Gastroesophageal sphincter (tissue), 4 donors: ENCODE measurements around the gene SPDYE2B. TPM values are rescaled to one million over a fixed set of nuclear protein-coding genes. Genes with fewer than 3 reads are reported as not detected.
A peak's percentile ranks its signal among the peaks of the same experiment; 100 is the strongest.
"Not testable (repeated sequence)": the region's sequence is repeated elsewhere in the genome, so short reads cannot be mapped to it uniquely, and the experiment has no call there.

Experiments used
- ATAC-seq: fragments of 150-250 bp; one replicate; pipeline ENCODE4 v1.9.1; 2016; ENCODE audit warnings: mild to moderate bottlenecking, moderate library complexity
- H3K27ac ChIP-seq, 4 donors: fragments of 200-600 bp; sonication (generic) in 3 of 4; 1 replicate in 3 of 4; 2 replicates in 1 of 4; pipeline ENCODE4 v1.5.1; 2016 to 2019
- H3K27me3 ChIP-seq: fragments of 200-600 bp; sonication (generic); one replicate; pipeline ENCODE4 v1.5.1; 2019
- H3K36me3 ChIP-seq, 2 donors: fragments of 200-600 bp; sonication (generic); one replicate each; pipeline ENCODE4 v1.5.1; 2019; ENCODE audit warnings: control low read depth in 1 of 2
- H3K4me1 ChIP-seq, 3 donors: fragments of 200-600 bp; sonication (generic); 1 replicate in 2 of 3; 2 replicates in 1 of 3; pipeline ENCODE4 v1.5.1; 2016 to 2019; ENCODE audit warnings: control low read depth in 2 of 3
- H3K4me3 ChIP-seq, 2 donors: fragments of 200-600 bp; sonication (generic); one replicate each; pipeline ENCODE4 v1.5.1; 2019; ENCODE audit warnings: mild to moderate bottlenecking in 1 of 2, moderate library complexity in 1 of 2
- H3K9me3 ChIP-seq, 3 donors: fragments of 200-600 bp; sonication (generic); one replicate each; pipeline ENCODE4 v1.5.1; 2017 to 2019; ENCODE audit warnings: control low read depth in 2 of 3
- WGBS, 2 donors: methylation state at CpG; one replicate each; pipeline ENCODE4 v1.1.5; 2018; ENCODE audit warnings: low coverage in 1 of 2; 5-methylcytosine and 5-hydroxymethylcytosine counted together
- total RNA-seq, 4 donors: library from RNA; depleted of rRNA; stranded (reverse); fragments of >200 nt; gene quantifications; one replicate each; pipeline ENCODE4 v1.1.0, GENCODE V29; 2016

SPDYE2B gene
- total RNA-seq, 4 donors from 2014 or later: not detected

GRCh38 chr7:102616507-102617125 is 33.5 kb upstream of the SPDYE2B start, which contains the start of gene RASA4:
TSS of gene RASA4 (minus strand) at chr7:102616756. CDS start at chr7:102616689, 67 bp downstream.
- H3K27me3 ChIP-seq, H3K36me3 ChIP-seq, H3K4me1 ChIP-seq, H3K9me3 ChIP-seq: not testable (repeated sequence)
- Histone ChIP-seq H3K4me3 (peak within 1 kb of the TSS; percentile 32 to 53), H3K27ac (peak within 1 kb of the TSS in 2 of 4 donors; percentile 58 to 69)
- no CpG with 5 or more reads among the region's 62 CpGs for WGBS, 2 donors
- ATAC-seq: peak; percentile 96

DNA sequence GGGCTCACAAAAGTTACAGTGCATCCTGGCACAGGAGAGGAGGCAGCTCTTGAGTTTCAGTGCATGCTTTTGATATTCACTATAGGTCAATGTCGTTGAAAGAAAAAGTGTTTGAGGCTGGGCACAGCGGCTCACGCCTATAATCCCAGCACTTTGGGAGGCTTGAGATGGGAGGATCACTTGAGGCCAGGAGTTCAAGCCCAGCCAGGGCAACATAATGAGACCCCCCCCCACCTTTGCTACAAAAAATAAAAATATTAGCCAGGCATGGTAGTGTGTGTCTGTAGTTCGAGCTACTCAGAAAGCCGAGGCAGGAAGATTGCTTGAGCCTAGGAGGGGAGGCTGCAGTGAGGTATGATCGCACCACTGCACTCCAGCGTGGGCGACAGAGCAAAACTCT is 32.0 kb upstream of the SPDYE2B start:
- not testable (repeated sequence) for ATAC-seq, H3K4me3 ChIP-seq, H3K36me3 ChIP-seq, H3K9me3 ChIP-seq, H3K27ac ChIP-seq, H3K27me3 ChIP-seq, H3K4me1 ChIP-seq
- no CpG with 5 or more reads among the region's 8 CpGs for WGBS, 2 donors

- not testable (repeated sequence) for H3K36me3 ChIP-seq, H3K27ac ChIP-seq, H3K27me3 ChIP-seq, H3K4me3 ChIP-seq, H3K4me1 ChIP-seq, H3K9me3 ChIP-seq
- WGBS, 2 donors: no CpG with 5 or more reads among the region's 8 CpGs
- ATAC-seq: peak; percentile 22
Measured at GRCh38 chr7:102627271-102627904, 22.7 kb upstream of the SPDYE2B start.

GRCh38 chr7:102630622-102631021 is 19.5 kb upstream of the SPDYE2B start:
- H3K4me1 ChIP-seq, H3K27me3 ChIP-seq, H3K27ac ChIP-seq, H3K9me3 ChIP-seq, H3K4me3 ChIP-seq, ATAC-seq, H3K36me3 ChIP-seq: not testable (repeated sequence)
- WGBS, 2 donors: no CpG with 5 or more reads among the region's 9 CpGs

- not testable (repeated sequence) for H3K4me1 ChIP-seq, H3K27me3 ChIP-seq, ATAC-seq, H3K27ac ChIP-seq, H3K4me3 ChIP-seq, H3K9me3 ChIP-seq
- no CpG with 5 or more reads among the region's 6 CpGs for WGBS, 2 donors
- peaks cover 0 to 11% of the 10 kb centered on the region in 2 donors for H3K36me3 ChIP-seq
Measured at GRCh38 chr7:102634299-102634698, 15.8 kb upstream of the SPDYE2B start.

DNA sequence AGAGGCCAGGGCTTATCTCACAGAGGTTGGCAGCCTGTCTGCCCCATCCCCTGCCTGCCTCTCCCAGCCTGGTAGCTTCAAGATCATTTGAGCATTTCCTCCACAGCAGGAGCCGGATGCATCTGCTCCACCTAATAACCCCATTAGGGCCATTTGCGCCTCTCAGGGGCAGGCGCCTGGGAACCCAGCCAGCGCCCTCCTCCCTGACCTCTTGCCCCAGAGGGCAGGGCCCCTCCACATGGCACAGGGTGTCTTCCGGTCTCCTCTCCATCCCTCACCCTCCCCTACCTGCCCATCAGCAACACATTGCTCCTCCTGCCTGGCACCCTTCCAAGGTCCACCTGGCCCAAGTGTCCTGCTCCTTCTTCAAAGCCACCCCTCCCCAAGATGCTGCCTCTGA is 14.8 kb upstream of the SPDYE2B start:
- not testable (repeated sequence) for H3K9me3 ChIP-seq, H3K27ac ChIP-seq, H3K27me3 ChIP-seq, H3K4me1 ChIP-seq, H3K4me3 ChIP-seq
- peaks cover 0 to 11% of the 10 kb centered on the region in 2 donors for H3K36me3 ChIP-seq
- WGBS, 2 donors: no CpG with 5 or more reads among the region's 5 CpGs
- ATAC-seq: peak; percentile 27

GRCh38 chr7:102636956-102637355 is 13.2 kb upstream of the SPDYE2B start:
- H3K27me3 ChIP-seq, H3K9me3 ChIP-seq, H3K4me3 ChIP-seq, H3K27ac ChIP-seq, H3K4me1 ChIP-seq, ATAC-seq: not testable (repeated sequence)
- WGBS, 2 donors: 90 to 100% methylated on average over 2 of the region's 13 CpGs
- H3K36me3 ChIP-seq: peaks cover 0 to 11% of the 10 kb centered on the region in 2 donors

- H3K27me3 ChIP-seq, H3K27ac ChIP-seq, H3K4me1 ChIP-seq, H3K4me3 ChIP-seq, ATAC-seq, H3K9me3 ChIP-seq: not testable (repeated sequence)
- WGBS, 2 donors: 93% methylated on average over 3 of the region's 11 CpGs; no CpG with 5 or more reads in 1 of the 2 donors
- peaks cover 0 to 11% of the 10 kb centered on the region in 2 donors for H3K36me3 ChIP-seq
Measured at GRCh38 chr7:102638848-102639247, 11.3 kb upstream of the SPDYE2B start.

DNA sequence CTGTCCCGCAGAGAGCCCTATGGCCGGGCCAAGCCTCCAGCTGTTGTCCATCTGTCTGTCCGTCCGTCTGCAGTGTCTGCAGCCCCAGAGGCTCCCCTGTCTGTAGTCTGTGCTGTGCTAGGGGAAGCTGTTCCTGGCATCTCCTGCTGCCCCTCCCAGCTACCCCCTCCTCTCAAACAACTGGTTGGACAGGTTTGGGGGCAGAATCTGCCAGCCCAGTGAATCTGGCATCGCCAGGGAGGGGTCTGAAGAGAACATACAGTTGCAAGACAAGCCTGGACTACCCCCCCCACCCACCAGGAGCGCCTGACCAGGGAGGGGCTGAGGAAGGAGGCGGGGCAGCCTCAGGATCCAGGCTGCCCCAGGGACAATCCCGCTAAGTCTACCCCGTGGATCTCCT is 7.4 kb upstream of the SPDYE2B start, which contains the start of gene UPK3BL1:
Gene UPK3BL1 (minus strand): TSS at position 101 of the 400 bp plus-strand sequence. CDS start 50 bp downstream, at position 51.
- H3K4me3 ChIP-seq, H3K4me1 ChIP-seq, ATAC-seq, H3K27me3 ChIP-seq, H3K36me3 ChIP-seq, H3K9me3 ChIP-seq, H3K27ac ChIP-seq: not testable (repeated sequence)
- WGBS, 2 donors: no CpG with 5 or more reads among the region's 9 CpGs

GRCh38 chr7:102643404-102643803 is 6.7 kb upstream of the SPDYE2B start:
- not testable (repeated sequence) for H3K27ac ChIP-seq, ATAC-seq, H3K27me3 ChIP-seq, H3K4me1 ChIP-seq, H3K4me3 ChIP-seq, H3K36me3 ChIP-seq, H3K9me3 ChIP-seq
- no CpG with 5 or more reads among the region's 1 CpG for WGBS, 2 donors

- not testable (repeated sequence) for ATAC-seq, H3K4me1 ChIP-seq
Measured at GRCh38 chr7:102647813-102648212, 2.3 kb upstream of the SPDYE2B start.

GRCh38 chr7:102664765-102665164 is 14.6 kb downstream of the SPDYE2B start:
- not testable (repeated sequence) for H3K36me3 ChIP-seq

More at GRCh38 chr7:102647813-102648212, 2.3 kb upstream of the SPDYE2B start:
- not testable (repeated sequence) for H3K27ac ChIP-seq, H3K36me3 ChIP-seq, H3K4me3 ChIP-seq, H3K27me3 ChIP-seq, H3K9me3 ChIP-seq
- 95% methylated on average over 4 of the region's 7 CpGs; no CpG with 5 or more reads in 1 of the 2 donors for WGBS, 2 donors

DNA sequence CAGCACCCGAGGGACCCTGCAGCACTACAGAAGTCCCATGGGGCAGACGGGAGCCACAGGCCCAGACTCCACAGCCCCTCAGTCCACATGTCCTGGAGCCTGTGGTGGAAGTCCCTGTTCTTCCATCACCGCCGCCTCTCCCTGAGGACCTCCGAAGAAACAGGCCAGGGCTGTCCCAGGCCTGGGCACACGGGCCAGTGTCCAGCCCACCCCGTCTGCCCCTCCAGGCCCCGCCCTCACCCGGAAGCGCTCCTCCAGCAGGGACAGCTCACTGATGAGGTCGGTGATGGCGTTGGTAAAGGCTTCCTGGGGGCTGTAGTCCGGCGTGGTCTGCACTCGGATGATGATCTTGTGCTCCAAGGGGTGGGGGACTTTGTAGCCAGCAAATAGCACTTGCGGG is 16.7 kb downstream of the SPDYE2B start:
- H3K36me3 ChIP-seq, H3K9me3 ChIP-seq, H3K27ac ChIP-seq, H3K27me3 ChIP-seq, ATAC-seq, H3K4me3 ChIP-seq, H3K4me1 ChIP-seq: not testable (repeated sequence)
- WGBS, 2 donors: no CpG with 5 or more reads among the region's 16 CpGs

More at GRCh38 chr7:102664765-102665164, 14.6 kb downstream of the SPDYE2B start:
- not testable (repeated sequence) for H3K4me1 ChIP-seq, H3K27me3 ChIP-seq, H3K9me3 ChIP-seq, H3K27ac ChIP-seq, H3K4me3 ChIP-seq, ATAC-seq
- WGBS, 2 donors: 60% methylated on average over 1 of the region's 11 CpGs; no CpG with 5 or more reads in 1 of the 2 donors

- H3K36me3 ChIP-seq, ATAC-seq, H3K27ac ChIP-seq, H3K4me3 ChIP-seq, H3K27me3 ChIP-seq, H3K9me3 ChIP-seq, H3K4me1 ChIP-seq: not testable (repeated sequence)
- WGBS, 2 donors: no CpG with 5 or more reads among the region's 14 CpGs
Measured at GRCh38 chr7:102667523-102667922, 17.4 kb downstream of the SPDYE2B start.
